Activated gamma-delta T cell treated with Interleukin-2 at 50 U/mL for 16 hours (primary cell): ENCODE measurements around the gene PTPRO.

Experiments
- DNase-seq: peaks from one replicate; pipeline ENCODE4 v3.0.0-alpha.2; 2020

Gene PTPRO

GRCh38 chr12:15355766-15356165, 33.5 kb downstream of the PTPRO start:
- DNase-seq, result no peak

DNA sequence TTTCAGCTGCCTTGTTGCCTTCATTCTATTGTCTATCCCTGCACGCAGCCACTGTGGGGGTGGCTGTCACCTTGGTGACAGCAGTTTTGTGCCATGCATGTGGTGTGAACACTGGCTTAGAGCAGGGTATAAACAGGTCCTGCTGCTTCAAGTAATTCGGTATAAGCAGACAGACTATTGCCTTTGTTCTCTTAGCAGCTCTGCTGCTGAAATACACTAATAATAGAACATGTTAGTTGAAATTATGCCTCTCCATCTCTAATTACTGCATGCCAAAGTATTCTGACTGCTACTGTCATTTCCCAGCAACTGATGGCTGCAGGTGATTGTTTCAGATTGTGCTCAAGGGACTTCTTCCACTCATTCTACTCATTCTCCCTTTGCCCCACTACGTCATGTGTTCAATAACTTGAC, 34.6 kb downstream of the PTPRO start:
- no peak for DNase-seq

DNA sequence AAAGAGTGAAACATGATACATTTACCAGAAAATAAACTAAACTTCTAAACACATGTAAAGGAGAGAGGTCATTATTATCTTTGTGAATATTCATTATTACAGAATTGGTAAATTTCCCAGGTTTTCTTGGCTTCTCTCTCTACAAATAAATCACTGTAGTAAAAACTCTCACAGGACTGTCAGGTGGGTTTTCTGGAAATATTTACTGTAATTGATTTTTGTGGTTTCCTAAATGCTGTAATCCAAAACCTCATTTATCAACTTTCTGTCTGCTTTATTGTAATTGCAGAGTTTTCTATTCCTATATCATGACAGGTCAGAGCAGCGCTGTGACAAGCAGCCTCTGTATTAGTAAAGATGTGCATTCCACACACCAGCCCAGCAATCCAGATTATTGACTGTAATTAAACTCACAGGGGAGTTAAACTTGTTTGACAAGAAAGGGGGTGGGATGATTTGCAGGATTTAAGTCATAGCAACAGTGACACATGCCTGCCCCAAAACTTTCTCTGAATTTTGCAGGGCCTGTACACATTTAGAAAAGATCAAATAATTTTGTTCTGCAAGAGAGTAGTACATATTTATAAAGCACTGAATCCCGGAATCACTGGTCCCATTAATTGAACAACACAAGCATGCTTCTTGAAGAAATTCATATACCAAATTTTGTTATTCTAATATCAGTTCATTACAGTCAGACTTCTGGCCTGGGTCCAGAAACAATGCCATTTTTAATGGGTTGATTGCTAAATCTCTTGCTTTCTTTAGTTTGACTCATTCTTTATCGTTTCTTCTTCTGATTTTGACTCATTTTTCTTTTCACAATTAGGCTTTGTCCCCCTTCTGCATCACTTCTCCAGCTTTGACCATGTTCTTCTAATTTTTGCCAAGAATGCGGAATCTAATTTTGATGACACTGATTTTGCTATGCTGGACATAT, 42.2 kb downstream of the PTPRO start:
- no peak for DNase-seq

DNA sequence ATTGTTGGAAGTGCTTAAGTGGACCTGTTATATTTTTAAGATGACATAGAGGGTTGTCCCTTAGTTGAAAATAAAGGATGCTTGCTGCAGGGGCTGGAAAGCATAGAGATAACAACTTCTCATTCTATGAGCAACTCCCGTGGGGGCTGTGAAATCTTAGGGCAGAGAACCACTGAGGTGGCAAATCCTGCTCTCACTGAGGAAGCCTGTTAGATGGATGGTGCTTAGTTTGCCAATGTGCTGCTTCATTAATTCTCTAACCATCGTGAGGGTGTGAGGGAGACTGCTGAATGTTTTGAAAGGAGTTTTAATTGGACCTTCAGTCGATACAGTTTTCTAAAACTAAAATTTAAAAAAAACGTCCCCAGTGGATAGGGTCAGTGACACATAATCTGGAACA, 46.5 kb downstream of the PTPRO start:
- DNase-seq, result no peak

DNA sequence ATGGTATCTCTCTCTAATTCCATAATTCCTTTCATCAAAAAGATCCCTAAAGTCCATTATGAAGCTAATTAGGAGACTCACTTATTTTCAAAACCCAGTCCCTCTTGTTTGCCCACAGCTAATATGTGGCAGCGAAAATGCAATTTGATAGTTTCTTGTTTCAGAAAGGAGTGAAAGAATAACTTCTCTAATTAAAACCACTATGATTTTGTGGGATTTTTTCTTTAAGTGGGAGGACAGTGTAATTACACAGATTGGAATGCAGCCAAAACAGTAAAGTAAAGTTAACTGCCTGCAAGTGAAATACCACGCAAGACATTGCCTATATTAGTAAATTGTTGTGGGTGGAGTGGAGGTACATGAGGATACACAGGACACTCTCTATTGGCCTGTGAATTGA, 50.0 kb downstream of the PTPRO start:
- no peak for DNase-seq

- no peak for DNase-seq
These were observed 65.5 kb downstream of the PTPRO start for GRCh38 chr12:15387772-15388171.

DNA sequence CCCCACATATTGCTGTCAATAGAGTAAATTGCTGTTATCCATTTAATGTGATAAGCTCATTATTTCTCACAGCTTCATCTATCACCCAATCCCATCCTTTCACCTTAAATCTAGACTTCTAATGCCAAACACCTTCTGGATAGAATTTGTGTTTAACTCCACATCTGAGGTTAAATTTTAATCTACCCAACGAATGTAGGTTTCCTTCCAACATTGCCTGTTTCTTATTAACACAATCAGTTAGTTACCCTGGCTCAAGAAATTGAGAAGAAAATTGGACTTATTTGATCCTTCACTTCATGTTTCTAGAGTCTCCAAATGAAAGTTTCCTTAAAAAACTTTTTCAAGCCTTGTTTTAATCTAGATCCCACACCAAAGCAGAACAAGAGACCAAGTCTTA, 67.3 kb downstream of the PTPRO start:
- DNase-seq, result no peak

DNA sequence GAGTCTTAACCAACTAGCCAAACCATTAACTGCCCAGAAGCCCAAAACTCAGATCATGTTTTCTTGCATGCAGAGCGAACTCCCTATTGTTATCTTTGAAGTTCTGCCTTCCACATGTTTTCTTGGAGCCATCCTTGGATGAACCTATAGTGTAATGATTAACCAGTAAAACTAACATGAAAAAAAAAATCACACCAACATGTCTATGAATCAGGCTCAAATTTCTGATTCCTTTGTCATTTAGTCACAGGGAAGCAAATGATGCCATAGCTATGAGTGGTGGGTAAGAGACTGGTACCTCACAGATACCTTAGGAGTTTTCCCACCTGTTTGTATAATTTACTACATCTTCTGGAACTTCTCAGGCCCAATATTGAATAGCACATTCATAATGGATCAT, 70.7 kb downstream of the PTPRO start:
- no peak for DNase-seq

DNA sequence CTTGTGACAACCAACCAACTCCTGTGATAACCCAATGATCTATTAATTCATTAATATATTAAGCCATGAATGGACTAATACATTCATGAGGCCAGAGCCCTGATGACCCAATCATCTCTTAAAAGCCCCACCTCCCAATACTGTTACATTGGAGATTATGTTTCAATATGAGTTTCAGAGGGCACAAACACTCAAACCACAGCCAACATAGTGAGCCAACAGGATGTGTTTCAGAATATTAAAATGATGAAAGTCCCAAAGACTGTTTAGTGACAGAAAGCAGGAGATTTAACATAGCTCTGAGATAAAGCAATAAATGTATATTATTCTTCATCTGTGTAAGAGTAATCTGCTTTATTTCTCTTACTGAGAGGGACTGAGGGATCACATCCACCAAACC, 71.7 kb downstream of the PTPRO start:
- no peak for DNase-seq

DNA sequence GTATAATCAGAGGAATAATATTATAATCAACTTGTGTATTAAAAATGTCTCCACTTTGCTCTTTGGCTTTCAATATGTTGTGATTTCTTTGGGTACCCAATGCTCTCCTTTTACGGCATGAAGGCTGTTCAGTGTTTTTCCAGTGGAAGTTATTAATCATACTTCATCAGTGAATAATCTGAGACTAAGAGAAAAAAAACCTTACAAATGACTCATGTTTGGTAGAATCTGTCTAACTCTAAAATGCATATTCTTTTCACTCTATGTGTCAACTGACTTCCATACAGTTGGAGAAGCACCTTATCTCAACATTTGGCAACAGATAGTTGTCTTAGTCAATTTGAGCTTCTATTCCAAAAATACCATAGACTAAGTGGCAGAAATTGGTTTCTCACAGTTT, 82.2 kb downstream of the PTPRO start:
- no peak for DNase-seq

DNA sequence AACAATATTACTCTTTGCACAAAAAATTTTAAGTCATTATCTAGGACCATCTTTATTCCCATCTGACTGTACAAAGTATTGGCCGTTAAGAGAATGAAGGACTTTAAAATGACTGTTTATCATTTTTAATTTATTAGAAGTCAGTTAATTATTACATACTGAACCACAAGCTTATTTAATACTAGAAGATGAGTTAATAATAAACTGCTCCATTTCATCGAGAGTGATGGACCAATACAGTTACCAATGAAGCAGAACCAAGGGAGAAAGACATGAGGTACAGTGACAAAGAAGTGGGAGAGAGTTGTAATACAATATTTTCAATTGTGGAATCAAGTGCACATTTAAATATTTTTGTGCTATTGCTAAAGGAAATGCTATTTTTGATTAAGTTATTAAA, 83.3 kb downstream of the PTPRO start:
- DNase-seq, result no peak

DNA sequence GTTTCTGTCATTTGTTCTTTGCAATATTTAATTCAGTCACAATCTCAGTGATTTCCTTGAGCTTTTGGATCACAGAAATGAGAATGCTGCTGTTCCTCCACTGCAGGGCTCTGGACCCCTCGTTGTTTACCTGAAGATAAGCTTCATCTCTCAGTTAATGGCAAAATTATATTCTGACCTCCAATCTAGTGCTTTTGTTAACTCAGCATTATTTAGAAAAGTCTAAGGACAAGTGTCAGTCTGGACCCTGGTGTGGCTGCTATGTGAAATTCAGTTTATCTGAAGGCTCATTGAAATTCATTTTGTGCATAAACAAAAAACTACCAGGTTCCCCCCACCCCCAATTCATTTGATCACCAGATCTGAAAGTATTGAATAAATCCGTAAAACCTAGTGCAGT, 84.7 kb downstream of the PTPRO start:
- DNase-seq, result no peak

DNA sequence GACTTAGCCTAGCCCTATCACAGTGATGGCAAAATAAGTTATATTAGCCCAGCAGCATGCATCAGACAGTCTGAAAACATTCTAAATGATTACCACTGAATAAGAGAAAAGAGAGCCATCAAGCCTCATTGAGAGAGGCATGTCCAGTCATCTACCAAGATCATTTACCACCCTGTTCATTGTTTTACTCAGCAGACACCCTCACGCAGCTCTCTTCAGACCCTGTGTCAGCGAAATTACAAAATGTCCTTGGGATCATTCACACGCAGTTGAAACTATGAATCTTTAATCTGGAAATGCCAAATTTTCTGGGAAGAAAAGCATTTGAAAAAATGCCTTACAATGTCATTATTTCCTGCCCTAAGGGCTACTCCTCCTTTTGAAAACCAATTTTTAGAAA, 89.5 kb downstream of the PTPRO start:
- DNase-seq, result no peak

GRCh38 chr12:15417691-15418090, 95.4 kb downstream of the PTPRO start:
- no peak for DNase-seq

DNA sequence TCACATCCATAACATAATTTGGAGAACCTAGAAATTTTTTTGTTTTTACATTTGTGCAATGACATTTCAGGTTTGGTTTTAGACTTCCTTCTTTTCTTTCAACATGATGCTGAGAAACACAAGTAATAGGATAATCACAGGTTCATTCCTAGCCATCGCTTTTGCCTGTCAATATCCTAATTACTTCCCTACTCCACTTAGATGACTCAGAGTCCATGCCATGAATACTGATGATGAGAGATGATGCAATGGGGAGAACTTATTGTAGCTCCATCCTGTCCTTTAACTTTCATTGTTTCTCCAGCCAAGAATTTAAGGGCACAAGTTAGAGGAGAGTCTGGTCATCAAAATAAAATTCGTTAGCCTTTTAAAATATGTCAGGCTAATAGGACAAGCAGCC, 101.3 kb downstream of the PTPRO start:
- DNase-seq, result no peak

GRCh38 chr12:15427913-15428312, 105.6 kb downstream of the PTPRO start:
- no peak for DNase-seq

DNA sequence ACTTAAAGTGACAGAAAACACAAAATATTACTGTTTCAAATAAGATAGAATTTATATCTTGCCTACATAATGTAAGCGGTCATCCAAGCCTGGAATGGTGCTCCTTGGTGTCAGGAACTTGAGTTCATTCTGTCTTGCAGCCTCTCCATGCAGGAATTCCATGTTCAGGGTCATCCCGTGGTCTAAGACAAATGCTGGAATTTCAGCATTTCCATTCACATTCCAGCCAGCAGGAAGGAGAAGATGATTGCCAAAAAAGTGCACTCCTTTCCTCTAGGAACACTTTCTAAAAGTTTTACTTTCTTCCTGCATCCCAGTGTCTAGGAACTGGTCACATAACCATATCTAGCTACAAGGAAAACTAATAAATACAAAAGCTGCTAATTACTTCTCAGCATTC, 106.3 kb downstream of the PTPRO start:
- no peak for DNase-seq

DNA sequence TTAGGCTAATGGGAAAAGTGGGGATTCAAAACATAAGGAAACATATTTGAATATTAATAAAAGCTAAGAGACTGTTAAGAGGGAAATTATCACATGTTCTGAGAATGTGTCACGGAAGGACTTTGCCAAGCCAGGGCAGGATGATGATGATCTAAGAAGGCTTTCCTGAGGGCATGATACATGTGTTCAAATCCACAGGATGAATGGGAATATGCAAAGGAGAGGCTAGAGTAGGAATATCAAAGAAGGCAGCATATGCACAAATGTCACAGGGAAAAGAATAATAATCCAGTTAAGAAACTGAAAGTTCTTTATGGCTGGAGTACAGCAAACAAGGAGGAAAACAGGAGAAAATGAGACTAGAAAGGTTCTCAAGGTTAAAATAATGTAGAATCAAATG, 107.0 kb downstream of the PTPRO start:
- DNase-seq, result no peak

DNA sequence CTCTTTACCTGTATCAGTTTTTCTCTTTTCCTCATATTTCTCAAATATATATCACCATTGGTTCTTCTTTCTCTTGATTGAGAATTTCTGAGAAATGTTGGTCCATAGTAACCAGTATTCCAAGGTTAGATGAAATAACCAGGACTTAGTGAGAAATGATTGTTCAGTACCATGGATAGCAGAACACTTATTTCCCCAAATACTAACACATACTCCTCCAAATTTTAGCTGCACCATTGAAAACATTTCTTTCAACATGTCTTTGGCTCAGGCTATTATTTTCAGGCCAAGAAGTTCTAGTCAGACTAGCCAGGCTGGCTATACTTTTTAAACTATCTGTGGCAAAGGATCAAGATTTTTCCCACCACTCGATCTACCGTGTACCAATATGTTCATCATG, 113.3 kb downstream of the PTPRO start:
- DNase-seq, result no peak

GRCh38 chr12:15439459-15439858, 117.2 kb downstream of the PTPRO start:
- DNase-seq, result no peak

- DNase-seq, result no peak
These were observed 120.7 kb downstream of the PTPRO start for GRCh38 chr12:15443050-15443449.

DNA sequence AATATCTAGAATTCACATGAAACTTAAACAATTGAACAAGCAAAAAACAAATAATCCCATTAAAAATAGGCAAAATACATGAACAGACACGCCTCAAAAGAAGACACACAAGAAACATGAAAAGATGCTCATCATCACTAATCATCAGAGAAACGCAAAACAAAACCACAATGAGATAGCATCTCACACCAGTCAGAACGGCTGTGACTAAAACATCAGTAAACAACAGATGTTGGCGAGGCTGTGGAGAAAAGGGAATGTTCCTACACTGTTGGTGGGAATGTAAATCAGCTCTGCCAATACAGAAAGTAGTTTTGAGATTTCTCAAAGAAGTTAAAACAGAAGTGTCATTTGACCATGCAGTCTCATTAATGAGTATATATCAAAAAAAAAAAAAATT, 121.3 kb downstream of the PTPRO start:
- no peak for DNase-seq

- no peak for DNase-seq
These were observed 122.2 kb downstream of the PTPRO start for GRCh38 chr12:15444523-15444922.

DNA sequence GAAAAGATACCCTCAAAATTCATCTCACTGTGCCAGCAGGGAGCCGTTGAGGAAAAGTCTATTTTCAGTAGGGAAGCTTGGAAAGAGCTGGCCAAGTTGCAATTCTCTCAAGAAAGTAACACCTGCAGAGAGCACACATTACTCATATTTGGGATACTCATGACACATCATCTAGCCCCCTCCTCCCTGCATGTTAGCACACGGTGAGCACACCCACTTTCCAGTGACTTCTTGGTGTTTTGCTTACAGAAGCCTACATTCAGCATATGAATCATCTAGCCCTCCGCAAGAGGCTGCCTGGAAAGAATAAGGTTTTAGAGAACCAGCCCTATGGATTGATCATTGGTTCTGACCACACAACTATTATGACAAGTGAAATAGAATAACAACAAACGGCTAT, 124.5 kb downstream of the PTPRO start:
- DNase-seq, result no peak

- DNase-seq, result no peak
These were observed 131.3 kb downstream of the PTPRO start for GRCh38 chr12:15453613-15454012.
